ENCODE data around the gene TEN1.
"Not testable (repeated sequence)": the region's sequence is repeated elsewhere in the genome, so short reads cannot be mapped to it uniquely, and the experiment has no call there.

Gene TEN1

DNA sequence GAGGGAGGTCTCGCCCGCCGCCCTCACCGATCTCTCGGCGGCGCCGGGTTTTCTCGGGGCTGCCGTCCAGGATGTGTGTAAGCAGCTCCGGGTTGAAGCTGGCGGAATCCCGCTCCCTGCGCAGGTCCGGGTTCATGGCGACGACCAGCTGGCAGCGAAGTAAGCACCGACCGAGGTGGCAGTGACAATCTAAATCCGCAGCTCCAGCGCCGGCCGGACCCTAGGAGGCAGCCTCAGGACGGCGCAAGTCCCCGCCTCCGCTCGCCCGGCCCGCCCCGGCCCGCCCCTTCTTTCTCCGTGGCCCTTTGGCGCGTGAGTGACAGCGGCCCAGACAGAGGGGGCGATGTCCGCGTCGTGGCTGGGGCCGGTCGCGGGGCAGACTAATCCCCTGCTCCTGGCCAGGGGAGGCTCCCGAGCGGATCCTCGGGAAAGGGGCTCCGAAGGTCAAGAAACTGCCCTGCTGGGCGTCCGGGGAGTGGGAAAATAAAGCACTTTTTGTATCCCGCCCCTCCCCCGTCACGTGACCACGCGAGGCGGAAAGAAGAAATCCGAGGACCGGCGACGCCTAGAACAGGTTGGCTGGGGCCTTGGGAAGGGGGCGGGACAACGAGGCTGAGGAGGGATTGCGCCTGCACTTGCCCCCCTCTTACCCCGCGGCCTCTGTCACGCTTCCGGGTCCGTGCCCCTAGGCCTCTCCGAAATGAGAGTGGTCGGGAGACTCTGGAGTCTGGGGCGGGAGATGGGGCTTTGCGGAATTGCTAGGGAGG, at the start of gene TEN1, which contains the start of gene ACOX1:
Gene TEN1, plus strand, starts transcription at position 303 of the 767 bp plus-strand sequence. CDS start 6,953 bp downstream, outside the sequence.
Gene ACOX1, minus strand, starts transcription at position 229 of the 767 bp plus-strand sequence. Its CDS starts 93 bp downstream, at position 136.
- peak; percentile 94 for DNase-seq (ENCODE audit: low spot score)

DNA sequence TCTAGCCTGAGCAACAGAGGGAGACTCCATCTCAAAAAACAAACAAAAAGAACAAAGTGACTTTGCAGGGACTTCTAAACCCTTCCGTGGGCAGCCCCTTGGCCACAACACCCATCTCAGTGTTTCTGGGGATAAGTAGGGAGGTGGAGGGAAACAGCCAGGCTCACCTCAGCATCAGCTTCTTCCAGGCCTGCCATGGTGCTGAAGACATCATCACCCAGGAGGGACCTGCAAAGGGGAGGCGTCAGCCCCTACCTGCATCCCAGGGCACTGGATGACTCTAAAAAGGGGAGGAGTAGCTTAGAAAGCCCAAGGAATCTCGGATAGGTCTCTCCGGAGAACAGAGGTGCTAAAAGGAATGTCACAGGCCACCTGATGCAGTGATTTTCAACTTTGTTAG, 48.0 kb upstream of the TEN1 start:
- no peak for DNase-seq (ENCODE audit: low spot score)

- no peak for DNase-seq (ENCODE audit: low spot score)
Observed at GRCh38 chr17:75932852-75933251, 46.2 kb upstream of the TEN1 start.

DNA sequence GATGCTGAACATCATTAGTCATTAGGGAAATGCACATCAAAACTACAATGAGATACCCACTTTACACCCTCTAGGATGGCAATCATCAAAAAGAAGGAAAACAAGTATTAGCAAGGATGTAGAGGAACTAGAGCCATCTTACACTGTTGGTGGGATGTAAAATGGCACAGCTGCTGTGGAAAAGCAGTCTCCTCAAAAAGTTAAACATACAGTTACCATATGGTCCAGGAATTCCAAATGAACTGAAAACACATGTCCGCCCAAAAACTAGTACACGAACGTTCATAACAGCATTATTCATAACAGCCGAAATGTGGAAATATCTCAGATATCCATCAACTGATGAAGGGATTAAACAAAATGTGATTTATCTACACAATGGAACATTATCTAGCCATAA, 45.2 kb upstream of the TEN1 start:
- no peak for DNase-seq (ENCODE audit: low spot score)

GRCh38 chr17:75937652-75938051, 41.4 kb upstream of the TEN1 start:
- no peak for DNase-seq (ENCODE audit: low spot score)

DNA sequence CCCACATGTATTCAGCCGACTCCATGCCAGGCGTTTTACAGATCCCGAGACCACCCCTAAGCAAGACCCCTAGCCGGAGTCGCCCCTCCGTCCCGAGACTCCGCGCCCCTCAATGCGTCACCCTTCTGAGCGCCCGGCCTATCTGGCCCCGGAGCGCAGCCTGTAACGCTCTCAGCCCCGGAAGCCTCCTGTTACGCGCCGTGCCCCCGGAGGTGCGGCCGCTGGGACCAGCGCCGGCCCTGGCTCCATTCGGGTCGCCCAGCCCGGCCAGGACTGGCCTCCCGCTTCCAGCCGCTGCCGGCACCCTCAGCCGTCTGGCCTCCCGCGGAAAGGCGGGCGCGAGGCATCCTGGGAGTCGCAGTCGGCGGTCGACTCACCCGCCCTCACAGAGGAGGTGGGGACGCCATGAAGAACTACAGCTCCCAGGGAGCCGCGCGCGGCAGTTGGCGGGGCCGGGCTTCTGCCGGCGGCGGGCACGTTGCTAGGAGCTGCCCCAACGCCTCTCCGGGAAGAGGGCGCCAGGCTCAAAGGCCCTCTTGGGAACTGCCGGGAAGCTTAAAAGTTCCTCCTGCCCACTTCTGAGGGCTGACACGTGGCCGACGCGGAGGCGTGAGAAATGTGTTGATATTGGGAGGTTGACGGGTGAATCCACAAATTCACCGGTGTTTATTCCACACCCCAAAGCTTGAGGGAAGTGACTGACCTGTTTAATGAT, 38.2 kb upstream of the TEN1 start, which contains the start of gene FBF1:
Gene FBF1, minus strand, starts transcription at position 316 of the 715 bp plus-strand sequence. CDS start 2,893 bp downstream, outside the sequence.
- DNase-seq (ENCODE audit: low spot score), result peak; percentile 86

GRCh38 chr17:75941442-75941819, 37.6 kb upstream of the TEN1 start:
- DNase-seq (ENCODE audit: low spot score), result no peak

GRCh38 chr17:75942473-75942872, 36.6 kb upstream of the TEN1 start:
- DNase-seq (ENCODE audit: low spot score), result no peak

GRCh38 chr17:75943491-75943890, 35.5 kb upstream of the TEN1 start:
- no peak for DNase-seq (ENCODE audit: low spot score)

DNA sequence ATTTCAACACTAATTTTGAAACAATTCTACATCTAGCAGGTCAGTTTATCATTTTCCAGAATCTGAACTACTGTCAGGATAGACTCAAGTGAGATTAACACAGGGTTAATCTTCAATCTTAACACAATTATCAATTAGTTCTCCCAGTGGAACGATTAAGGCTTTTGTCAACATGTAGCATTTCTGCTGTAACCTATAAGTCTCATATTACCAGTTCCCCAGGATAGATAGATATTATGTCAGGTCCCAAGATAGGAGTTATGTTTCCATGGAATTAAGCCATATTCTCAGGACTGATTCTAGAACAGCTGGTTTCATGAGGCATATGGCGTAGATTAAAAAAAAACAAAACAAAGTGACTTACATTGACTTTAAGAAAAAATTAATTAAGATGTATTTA, 33.8 kb upstream of the TEN1 start:
- no peak for DNase-seq (ENCODE audit: low spot score)

DNA sequence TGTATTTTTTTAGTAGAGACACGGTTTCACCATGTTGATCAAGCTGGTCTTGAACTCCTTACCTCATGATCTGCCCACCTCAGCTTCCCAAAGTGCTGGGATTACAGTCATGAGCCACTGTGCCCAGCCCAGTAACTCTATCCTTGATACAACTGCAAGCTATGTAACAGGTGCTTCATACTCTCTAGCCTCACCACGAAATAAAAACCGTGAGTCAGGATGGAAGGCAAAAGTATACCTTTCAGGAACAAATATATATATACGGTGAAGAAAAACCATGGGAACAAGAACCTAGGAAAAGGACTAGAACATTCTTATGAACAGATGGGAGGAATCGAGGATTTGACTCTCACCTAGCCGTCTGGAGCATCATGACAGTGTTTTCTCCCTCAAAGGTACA, 28.6 kb upstream of the TEN1 start:
- DNase-seq (ENCODE audit: low spot score), result no peak

- DNase-seq (ENCODE audit: low spot score), result no peak
Observed at GRCh38 chr17:75950855-75951554, 28.0 kb upstream of the TEN1 start.

DNA sequence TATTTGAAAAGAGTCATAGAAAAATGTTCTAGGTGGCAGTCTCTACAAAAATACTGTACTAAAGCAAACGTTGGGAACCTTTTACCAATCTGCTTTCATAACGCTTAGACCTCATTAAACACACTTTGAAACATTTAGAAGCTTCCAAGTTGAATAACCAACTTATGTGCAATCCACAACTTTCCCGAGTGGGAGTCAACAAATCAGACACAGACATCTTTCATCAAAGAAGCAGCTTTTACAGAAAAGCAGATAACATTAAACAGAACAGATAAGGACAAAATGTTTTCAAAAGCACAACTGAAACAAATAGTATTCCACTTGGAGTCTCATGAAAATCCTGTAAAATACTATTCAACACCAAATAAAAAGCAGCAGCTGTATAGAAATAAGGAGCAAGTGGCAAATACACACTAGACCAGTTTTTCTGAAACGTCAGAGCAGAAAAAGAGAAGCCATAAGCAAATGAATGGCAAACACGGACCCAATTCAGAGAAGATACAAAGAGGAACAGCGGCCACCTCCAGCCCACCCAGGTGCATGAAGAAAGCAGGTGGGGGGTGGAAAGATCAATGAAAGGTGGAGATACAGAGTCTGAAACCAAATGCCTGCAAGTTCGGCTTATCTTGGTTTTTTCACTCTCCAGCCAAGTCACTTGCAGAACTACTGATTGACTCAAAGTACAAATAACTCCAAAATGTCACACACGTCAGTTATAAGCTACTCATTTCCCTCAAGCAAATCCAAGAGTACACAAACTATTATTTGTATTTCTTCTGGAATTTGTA, 19.8 kb upstream of the TEN1 start:
- DNase-seq (ENCODE audit: low spot score), result no peak

DNA sequence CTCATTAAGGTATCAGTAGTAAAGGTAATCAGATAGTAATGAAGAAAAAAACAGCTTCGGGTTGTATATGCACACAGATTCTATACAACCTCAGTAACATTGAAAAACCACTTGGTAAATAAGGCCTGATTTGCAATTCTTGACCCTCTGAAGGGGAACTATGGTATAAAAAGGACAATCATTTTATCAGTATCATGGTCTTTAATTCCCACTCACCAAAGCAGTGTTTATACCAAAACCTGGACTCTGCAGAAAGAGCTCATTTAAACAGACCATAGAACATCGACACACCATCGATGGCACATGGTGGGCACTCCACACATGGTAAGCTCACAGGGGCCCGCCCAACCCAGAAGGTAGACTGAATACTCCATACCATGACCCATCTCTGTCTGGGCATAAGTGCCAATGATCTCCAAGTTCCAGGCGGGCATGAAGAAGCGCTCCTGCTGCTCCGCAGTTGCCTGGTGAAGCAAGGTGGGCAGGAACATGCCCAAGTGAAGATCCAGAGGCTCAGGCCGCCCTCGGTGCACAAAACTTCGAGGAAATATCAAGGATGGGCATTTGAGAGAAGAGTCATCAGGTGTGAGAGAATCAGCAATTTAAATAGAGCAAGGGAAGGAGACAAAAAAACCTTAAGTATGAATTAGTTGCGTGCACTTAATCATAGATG, 19.1 kb upstream of the TEN1 start:
- DNase-seq (ENCODE audit: low spot score), result no peak

DNA sequence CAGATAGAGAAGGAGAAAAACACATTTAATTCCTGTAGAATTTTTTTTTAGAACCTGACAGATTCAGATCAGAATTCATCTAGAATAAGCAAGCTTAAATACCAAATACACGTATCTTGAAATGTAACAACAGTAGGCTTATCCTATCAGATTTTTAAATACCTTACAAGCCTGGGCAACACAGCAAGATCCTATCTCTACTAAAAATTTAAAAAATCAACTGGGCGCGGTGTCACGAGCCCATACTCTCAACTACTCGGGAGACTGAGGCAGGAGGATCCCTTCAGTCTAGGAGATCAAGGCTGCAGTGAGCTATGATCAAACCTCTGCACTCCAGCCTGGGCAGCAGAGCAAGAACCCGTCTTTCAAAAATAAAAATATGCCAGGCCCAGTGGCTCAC, 13.6 kb upstream of the TEN1 start:
- no peak for DNase-seq (ENCODE audit: low spot score)

DNA sequence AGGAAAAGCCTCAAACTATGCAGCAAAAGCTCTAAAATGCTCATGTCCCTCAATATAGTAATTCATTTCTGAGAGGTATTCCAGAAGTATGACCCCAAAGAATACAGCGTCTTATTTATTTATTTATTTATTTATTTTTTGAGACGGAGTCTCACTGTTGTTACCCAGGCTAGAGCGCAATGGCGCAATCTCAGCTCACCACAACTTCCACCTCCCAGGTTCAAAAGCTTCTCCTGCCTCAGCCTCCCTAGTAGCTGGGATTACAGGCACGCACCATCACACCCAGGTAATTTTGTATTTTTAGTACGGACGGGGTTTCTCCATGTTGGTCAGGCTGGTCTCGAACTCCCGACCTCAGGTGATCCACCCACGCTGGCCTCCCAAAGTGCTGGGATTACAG, 10.0 kb upstream of the TEN1 start:
- not testable (repeated sequence) for DNase-seq (ENCODE audit: low spot score)

DNA sequence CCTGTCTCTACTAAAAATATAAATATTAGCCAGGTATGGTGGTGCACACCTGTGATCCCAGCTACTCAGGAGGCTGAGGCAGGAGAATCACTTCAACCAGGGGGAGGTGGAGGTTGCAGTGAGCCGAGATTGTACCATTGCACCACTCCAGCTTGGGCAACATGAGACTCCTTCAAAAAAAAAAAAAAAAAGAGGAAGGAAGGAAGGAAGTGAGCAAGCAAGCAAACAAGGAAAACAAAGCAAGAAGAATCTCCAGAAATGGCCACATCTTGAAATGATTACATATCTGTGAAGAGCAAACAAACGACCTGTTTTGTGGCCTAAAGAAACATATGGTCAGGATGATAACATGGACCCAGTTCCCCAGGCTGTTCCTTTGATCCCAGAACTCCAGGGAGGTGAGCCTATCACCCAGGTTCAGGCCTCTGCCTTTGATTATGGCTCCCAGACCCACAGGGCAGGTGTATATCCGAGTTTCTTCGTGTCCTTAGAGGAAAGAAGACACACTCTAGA, 9.0 kb upstream of the TEN1 start:
- DNase-seq (ENCODE audit: low spot score), result no peak

DNA sequence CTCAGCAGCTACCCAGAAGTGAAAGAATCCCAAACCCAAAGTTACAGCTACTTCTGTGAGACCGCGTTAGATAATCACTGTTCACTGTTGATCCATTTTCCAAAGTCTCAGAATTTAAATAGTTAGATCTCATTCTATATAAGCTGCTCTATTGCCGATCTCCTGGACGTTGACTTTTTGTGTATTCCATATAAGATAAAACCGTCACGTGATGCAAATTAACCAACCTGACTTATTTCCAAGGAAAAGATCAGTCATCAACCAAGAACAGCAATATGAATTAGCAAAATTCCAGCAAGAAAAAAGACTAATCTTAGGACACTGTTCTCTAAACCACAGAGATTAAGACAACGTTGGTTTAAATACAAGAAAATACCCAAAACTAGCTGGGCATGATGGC, 8.4 kb upstream of the TEN1 start:
- DNase-seq (ENCODE audit: low spot score), result no peak

DNA sequence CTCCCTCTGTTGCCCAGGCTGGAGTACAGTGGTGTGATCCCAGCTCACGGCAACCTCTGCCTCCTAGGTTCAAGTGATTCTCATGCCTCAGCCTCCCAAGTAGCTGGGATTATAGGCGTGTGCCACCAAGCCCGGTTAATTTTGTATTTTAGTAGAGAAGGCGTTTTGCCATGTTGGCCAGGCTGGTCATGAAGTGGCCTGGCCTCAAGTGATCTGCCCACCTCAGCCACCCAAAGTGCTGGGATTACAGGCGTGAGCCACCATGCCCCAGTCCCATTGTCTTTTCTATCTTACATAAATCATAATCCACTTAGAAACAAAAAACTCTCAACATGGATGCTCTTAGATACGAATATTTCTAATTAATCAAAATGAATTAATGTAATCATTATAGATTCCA, 3.9 kb upstream of the TEN1 start:
- not testable (repeated sequence) for DNase-seq (ENCODE audit: low spot score)

- DNase-seq (ENCODE audit: low spot score), result no peak
Observed at GRCh38 chr17:75975757-75976174, 3.3 kb upstream of the TEN1 start.
